ENCODE measurements around the gene TLR7.

GRCh38 chrX:12899506-12899905 is 32.6 kb downstream of the TLR7 start:
- TF ChIP-seq CTCF (IDR thresholded peaks at IDR 0.05) (no peak), POLR2A (IDR thresholded peaks at IDR 0.05) (no peak)

Data from uterus (tissue), 2 donors.